GM18517 (cell line): Measurements from ENCODE around the gene PUM1.
"Not testable (repeated sequence)": the region's sequence is repeated elsewhere in the genome, so short reads cannot be mapped to it uniquely, and the experiment has no call there.

ENCODE experiments used
- ATAC-seq: cut with Tn5 transposase; IDR thresholded peaks from one replicate; pipeline ENCODE4 v1.9.1; 2021; ENCODE audit warnings: mild to moderate bottlenecking, moderate library complexity; ENCODE audit not compliant: unreplicated experiment

The PUM1 gene

GRCh38 chr1:31064718-31065309 lies 703 bp downstream of the PUM1 start:
- peak; percentile 2 for ATAC-seq

GRCh38 chr1:31064111-31064717 lies 1.3 kb downstream of the PUM1 start:
- ATAC-seq: no peak

GRCh38 chr1:31063631-31064030 lies 1.9 kb downstream of the PUM1 start:
- ATAC-seq: no peak

GRCh38 chr1:31062867-31063380 lies 2.6 kb downstream of the PUM1 start:
- ATAC-seq: no peak

- ATAC-seq: not testable (repeated sequence)
Observed at GRCh38 chr1:31062162-31062866, 3.2 kb downstream of the PUM1 start.

GRCh38 chr1:31058012-31058411 lies 7.5 kb downstream of the PUM1 start:
- no peak for ATAC-seq

- no peak for ATAC-seq
Observed at GRCh38 chr1:31055953-31056352, 9.6 kb downstream of the PUM1 start.

GRCh38 chr1:31055501-31055900 lies 10.0 kb downstream of the PUM1 start:
- no peak for ATAC-seq

GRCh38 chr1:31054958-31055481 lies 10.5 kb downstream of the PUM1 start:
- ATAC-seq: no peak

- no peak for ATAC-seq
Observed at GRCh38 chr1:31054349-31054748, 11.2 kb downstream of the PUM1 start.

- ATAC-seq: not testable (repeated sequence)
Observed at GRCh38 chr1:31052613-31053012, 12.9 kb downstream of the PUM1 start.

- ATAC-seq: no peak
Observed at GRCh38 chr1:31051611-31052010, 13.9 kb downstream of the PUM1 start.

- ATAC-seq: not testable (repeated sequence)
Observed at GRCh38 chr1:31047507-31047906, 18.0 kb downstream of the PUM1 start.

- no peak for ATAC-seq
Observed at GRCh38 chr1:31043631-31044030, 21.9 kb downstream of the PUM1 start.

GRCh38 chr1:31042656-31043055 lies 22.9 kb downstream of the PUM1 start:
- no peak for ATAC-seq

- no peak for ATAC-seq
Observed at GRCh38 chr1:31041529-31041928, 24.0 kb downstream of the PUM1 start.

GRCh38 chr1:31040038-31040437 lies 25.5 kb downstream of the PUM1 start:
- ATAC-seq: no peak

GRCh38 chr1:31038935-31039334 lies 26.6 kb downstream of the PUM1 start:
- not testable (repeated sequence) for ATAC-seq

GRCh38 chr1:31038360-31038759 lies 27.2 kb downstream of the PUM1 start:
- no peak for ATAC-seq

GRCh38 chr1:31036749-31037500 lies 28.6 kb downstream of the PUM1 start:
- no peak for ATAC-seq

GRCh38 chr1:31033598-31033997 lies 31.9 kb downstream of the PUM1 start:
- no peak for ATAC-seq
